Hepatocyte (in vitro differentiated cells): Measurements from ENCODE around the gene GABBR2.

Experiments
- CTCF ChIP-seq: fragments of 200-600 bp; sonication (generic); IDR thresholded peaks from 2 replicates; pipeline ENCODE4 v1.5.1; 2016; ENCODE audit warnings: antibody characterized with exemption, mild to moderate bottlenecking; ENCODE audit not compliant: poor library complexity
- EZH2 ChIP-seq: fragments of 200-600 bp; sonication (generic); IDR thresholded peaks from 2 replicates; pipeline ENCODE4 v1.6.1; 2016; ENCODE audit warnings: antibody characterized with exemption, mild to moderate bottlenecking, borderline replicate concordance
- EZH2phosphoT487 ChIP-seq: fragments of 200-600 bp; sonication (generic); IDR thresholded peaks from one replicate; pipeline ENCODE4 v1.6.1; 2018; ENCODE audit warnings: antibody characterized with exemption, mild to moderate bottlenecking, low read depth, moderate library complexity; ENCODE audit not compliant: unreplicated experiment, severe bottlenecking

GRCh38 chr9:98323051-98323830 is 385.5 kb downstream of the GABBR2 start:
- TF ChIP-seq EZH2phosphoT487 (no peak), CTCF (no peak), EZH2 (no peak)
